Suprapubic skin (tissue), 4 donors: ENCODE measurements around the gene TEDDM1. TPM values are rescaled to one million over a fixed set of nuclear protein-coding genes. Genes with fewer than 3 reads are reported as not detected.

Experiments
- DNase-seq, 2 donors: peaks; one replicate each; pipeline ENCODE4 v3.0.0-alpha.2; 2019; ENCODE audit warnings: low spot score in 2 of 2
- H3K27ac ChIP-seq: fragments of 200-600 bp; sonication (generic); one replicate; pipeline ENCODE4 v1.5.1; 2019
- H3K27me3 ChIP-seq: fragments of 200-600 bp; sonication (generic); one replicate; pipeline ENCODE4 v1.5.1; 2019
- H3K36me3 ChIP-seq: fragments of 200-600 bp; sonication (generic); one replicate; pipeline ENCODE4 v1.5.1; 2019
- H3K4me1 ChIP-seq: fragments of 200-600 bp; sonication (generic); one replicate; pipeline ENCODE4 v1.5.1; 2019
- H3K4me3 ChIP-seq: fragments of 200-600 bp; sonication (generic); one replicate; pipeline ENCODE4 v1.5.1; 2019; ENCODE audit warnings: mild to moderate bottlenecking
- H3K9me3 ChIP-seq: fragments of 200-600 bp; sonication (generic); one replicate; pipeline ENCODE4 v1.5.1; 2019
- CTCF ChIP-seq, 2 donors: fragments of 200-600 bp in 1 of 2; fragments of 450-650 bp in 1 of 2; sonication (generic) in 1 of 2; IDR thresholded peaks; one replicate each; pipeline ENCODE4 v1.5.1; 2016 to 2019; ENCODE audit warnings: antibody characterized with exemption in 2 of 2, mild to moderate bottlenecking in 1 of 2, moderate library complexity in 1 of 2
- EP300 ChIP-seq: sonication (generic); formaldehyde crosslinking; IDR thresholded peaks from one replicate; pipeline ENCODE4 v1.6.1; 2017; ENCODE audit warnings: antibody characterized with exemption
- POLR2A ChIP-seq, 2 donors: fragments of 450-650 bp; IDR thresholded peaks; one replicate each; pipeline ENCODE4 v1.6.1; 2017; ENCODE audit warnings: antibody characterized with exemption in 2 of 2, mild to moderate bottlenecking in 2 of 2, moderate library complexity in 2 of 2
- POLR2AphosphoS5 ChIP-seq, 3 donors: sonication (generic); formaldehyde crosslinking; IDR thresholded peaks; one replicate each; pipeline ENCODE4 v1.6.1; 2017; ENCODE audit warnings: antibody characterized with exemption in 3 of 3
- WGBS: methylation state at CpG from one replicate; pipeline ENCODE4 v1.1.5; 2018; 5-methylcytosine and 5-hydroxymethylcytosine counted together
- total RNA-seq, 4 donors: library from RNA; depleted of rRNA; stranded (reverse); fragments of >200 nt; gene quantifications; one replicate each; pipeline ENCODE4 v1.1.0, GENCODE V29; 2016

Gene TEDDM1
- total RNA-seq, 4 donors from 2014 or later, result not detected

DNA sequence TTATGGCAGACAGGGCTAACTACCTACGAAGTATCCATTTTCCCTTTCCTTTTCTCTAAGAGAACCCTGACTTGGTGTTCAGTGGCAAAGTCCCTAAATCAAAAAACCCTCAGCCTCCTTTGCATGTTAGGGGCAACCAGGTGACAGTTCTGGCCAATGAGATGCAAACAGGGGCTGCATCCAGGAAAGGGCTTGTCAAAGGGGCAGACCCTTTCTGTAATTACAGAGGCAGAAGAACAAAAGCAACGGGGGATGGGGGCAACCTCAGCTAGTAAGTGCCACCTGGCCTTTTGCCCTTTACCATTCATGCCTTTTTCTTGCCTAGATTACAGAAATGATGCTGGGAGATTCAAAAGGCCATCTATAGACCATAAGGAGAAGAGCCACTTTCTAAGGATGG lies 43.3 kb downstream of the TEDDM1 start:
- peaks cover 7% of the 10 kb centered on the region for H3K4me1 ChIP-seq
- no peak overlapping the region for H3K27ac ChIP-seq
- no peaks in the 10 kb centered on the region for H3K27me3 ChIP-seq
- H3K4me3 ChIP-seq, result no peak overlapping the region
- TF ChIP-seq EP300 (no peak), POLR2A (IDR thresholded peaks at IDR 0.05) (no peak), CTCF (IDR thresholded peaks at IDR 0.05) (no peak), POLR2AphosphoS5 (IDR thresholded peaks at IDR 0.05) (no peak)
- WGBS, result 79% methylated on average over 2 of the region's 2 CpGs
- no peaks in the 10 kb centered on the region for H3K9me3 ChIP-seq
- H3K36me3 ChIP-seq, result no peaks in the 10 kb centered on the region
- DNase-seq, result peak in 1 of 2 donors; percentile 7

- no peaks in the 10 kb centered on the region for H3K36me3 ChIP-seq
- no peak for DNase-seq
- H3K4me3 ChIP-seq, result no peak overlapping the region
- H3K4me1 ChIP-seq, result peaks cover 7% of the 10 kb centered on the region
- H3K27me3 ChIP-seq, result no peaks in the 10 kb centered on the region
- H3K9me3 ChIP-seq, result no peaks in the 10 kb centered on the region
- TF ChIP-seq CTCF (IDR thresholded peaks at IDR 0.05), result no peak
- no peak overlapping the region for H3K27ac ChIP-seq
- 89% methylated on average over 2 of the region's 2 CpGs for WGBS
Observed at GRCh38 chr1:182355723-182356098, 44.8 kb downstream of the TEDDM1 start.

DNA sequence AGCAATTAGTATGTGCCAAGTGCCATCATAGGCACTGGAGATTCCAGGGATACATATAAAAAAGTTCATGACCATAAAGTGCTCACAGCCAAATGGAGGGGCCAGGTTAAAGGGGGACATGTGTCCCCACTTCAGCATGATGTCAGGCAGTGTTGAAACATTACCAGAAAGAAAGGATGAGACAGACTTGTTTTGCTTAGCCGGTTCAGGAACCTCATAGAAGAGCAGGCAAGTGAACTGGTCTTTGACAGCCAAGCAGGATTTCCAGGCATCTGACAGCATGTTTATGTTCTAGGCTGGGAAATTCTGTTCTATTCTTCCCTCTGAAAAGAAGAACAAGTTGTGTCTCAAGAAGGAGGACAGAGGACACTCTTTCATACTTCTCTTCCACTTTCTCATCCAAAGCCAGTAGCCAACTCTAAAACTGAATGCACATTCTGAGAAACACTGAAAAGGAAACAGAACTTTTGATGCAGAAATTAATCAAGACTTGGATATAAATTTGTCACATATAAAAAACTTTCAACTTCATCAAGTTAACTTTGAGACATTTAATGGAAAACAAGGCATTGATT lies 48.6 kb downstream of the TEDDM1 start:
- Histone ChIP-seq H3K9me3 (no peaks in the 10 kb centered on the region), H3K27me3 (no peaks in the 10 kb centered on the region), H3K4me3 (no peak overlapping the region), H3K27ac (no peak overlapping the region), H3K36me3 (no peaks in the 10 kb centered on the region), H3K4me1 (no peaks in the 10 kb centered on the region)
- WGBS, result 82% methylated on average over 1 of the region's 1 CpG
- no peak for TF ChIP-seq CTCF (IDR thresholded peaks at IDR 0.05)
- TF ChIP-seq POLR2AphosphoS5 (IDR thresholded peaks at IDR 0.05), result no peak
- no peak for TF ChIP-seq POLR2A (IDR thresholded peaks at IDR 0.05)
- peak; percentile 82 for TF ChIP-seq EP300
- peak in 1 of 2 donors; percentile 6 for DNase-seq

GRCh38 chr1:182350839-182351238 lies 49.6 kb downstream of the TEDDM1 start:
- Histone ChIP-seq H3K36me3 (no peaks in the 10 kb centered on the region), H3K4me1 (no peaks in the 10 kb centered on the region), H3K27me3 (no peaks in the 10 kb centered on the region), H3K9me3 (no peaks in the 10 kb centered on the region), H3K4me3 (no peak overlapping the region), H3K27ac (no peak overlapping the region)
- 82% methylated on average over 2 of the region's 2 CpGs for WGBS
- peak in 1 of 2 donors; percentile 72 for DNase-seq
- peak; percentile 66 for TF ChIP-seq EP300
- peak in 1 of 3 donors; percentile 53 for TF ChIP-seq POLR2AphosphoS5 (IDR thresholded peaks at IDR 0.05)
- no peak for TF ChIP-seq POLR2A (IDR thresholded peaks at IDR 0.05)

DNA sequence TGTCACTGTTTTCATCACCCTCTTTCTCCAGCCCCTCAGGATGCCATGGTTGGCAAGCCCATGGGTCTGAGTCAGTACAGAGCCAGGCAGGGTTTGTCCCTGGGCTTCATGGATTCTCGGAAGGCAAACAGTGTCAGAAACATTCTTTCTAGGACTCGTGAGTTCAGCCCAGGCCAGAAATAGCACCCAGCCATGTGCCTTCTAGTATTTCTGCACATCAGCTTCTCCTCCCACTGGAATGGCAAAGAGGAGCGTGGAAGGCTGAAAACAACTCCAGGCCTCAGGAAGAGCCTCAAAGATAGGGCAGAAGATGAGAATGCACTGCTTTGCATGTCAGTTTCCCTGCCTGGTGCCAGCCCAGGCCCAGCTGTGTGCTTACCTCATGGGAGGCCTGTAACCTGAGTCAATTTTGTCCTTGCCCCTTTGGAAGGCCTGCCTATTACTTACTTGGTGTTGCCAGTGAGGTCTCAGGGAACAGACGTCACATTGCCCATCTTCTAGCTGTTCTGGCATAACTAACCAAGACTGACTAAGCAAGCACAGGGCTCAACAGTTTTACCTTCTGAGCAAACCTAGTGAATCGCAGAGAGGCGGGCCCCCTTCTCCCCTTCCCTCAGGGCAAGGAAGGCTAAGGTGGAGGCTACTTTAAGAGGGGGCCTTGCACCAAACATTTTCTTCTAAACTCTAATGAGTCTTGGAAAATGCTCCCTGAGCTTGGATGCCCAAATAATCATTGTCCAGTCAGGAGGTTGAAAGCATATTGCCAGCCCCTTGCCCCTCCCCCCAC lies 51.3 kb downstream of the TEDDM1 start:
- 70% methylated on average over 6 of the region's 6 CpGs for WGBS
- DNase-seq, result peak in 1 of 2 donors; percentile 44
- Histone ChIP-seq H3K27ac (no peak overlapping the region), H3K27me3 (no peaks in the 10 kb centered on the region), H3K9me3 (no peaks in the 10 kb centered on the region), H3K4me1 (no peaks in the 10 kb centered on the region), H3K36me3 (no peaks in the 10 kb centered on the region), H3K4me3 (no peak overlapping the region)
- TF ChIP-seq EP300 (peak; percentile 62), CTCF (IDR thresholded peaks at IDR 0.05) (no peak), POLR2A (IDR thresholded peaks at IDR 0.05) (no peak), POLR2AphosphoS5 (IDR thresholded peaks at IDR 0.05) (no peak)

Other genes starting within 250 kb of the TEDDM1 start
- 1,000 to 10,000 TPM; 1,347 to 1,926 (median 1,666) TPM for gene GLUL, start 8.9 kb downstream of the TEDDM1 start, total RNA-seq
- gene RGSL1, start 49.5 kb upstream of the TEDDM1 start, total RNA-seq, result not detected
- 10 to 100 TPM in 1 of 4 donors, 1 to 10 TPM in 3; 4.1 to 10.7 (median 6.2) TPM for gene RNASEL, start 188.6 kb upstream of the TEDDM1 start, total RNA-seq
- 1 to 10 TPM in 2 of 4 donors, under 1 TPM in 2; 0.40 to 3.6 (median 1.8) TPM for gene RGS16, start 203.7 kb upstream of the TEDDM1 start, total RNA-seq